WTC11 (cell line): Measurements from ENCODE around the gene TRMT10C. TPM values are rescaled to one million over a fixed set of nuclear protein-coding genes. Genes with fewer than 3 reads are reported as not detected.

Experiments
- ARID4B ChIP-seq: sonication (generic); formaldehyde crosslinking; IDR thresholded peaks from 2 replicates; pipeline ENCODE4 v1.8.0; 2023; ENCODE audit warnings: missing genetic modification reagents, mild to moderate bottlenecking, borderline replicate concordance
- CBFB ChIP-seq: sonication (generic); formaldehyde crosslinking; IDR thresholded peaks from 2 replicates; pipeline ENCODE4 v1.8.1; 2022; ENCODE audit warnings: mild to moderate bottlenecking, low read depth, missing genetic modification reagents
- CREB1 ChIP-seq: sonication (generic); formaldehyde crosslinking; IDR thresholded peaks from 2 replicates; pipeline ENCODE4 v1.8.0; 2023; ENCODE audit warnings: mild to moderate bottlenecking, missing genetic modification reagents
- CREM ChIP-seq: sonication (generic); formaldehyde crosslinking; IDR thresholded peaks from 2 replicates; pipeline ENCODE4 v1.8.1; 2022; ENCODE audit warnings: mild to moderate bottlenecking, missing genetic modification reagents, moderate library complexity
- CTCF ChIP-seq: fragments of 200-600 bp; IDR thresholded peaks from 2 replicates; pipeline ENCODE4 v1.8.0; 2022; ENCODE audit warnings: antibody characterized with exemption
- ETV6 ChIP-seq: sonication (generic); formaldehyde crosslinking; IDR thresholded peaks from 2 replicates; pipeline ENCODE4 v1.8.1; 2022; ENCODE audit warnings: mild to moderate bottlenecking, missing genetic modification reagents
- FOXP1 ChIP-seq: sonication (generic); formaldehyde crosslinking; IDR thresholded peaks from 2 replicates; pipeline ENCODE4 v1.8.0; 2022; ENCODE audit warnings: missing genetic modification reagents, mild to moderate bottlenecking, moderate library complexity, borderline replicate concordance
- GABPB1 ChIP-seq: sonication (generic); formaldehyde crosslinking; IDR thresholded peaks from 2 replicates; pipeline ENCODE4 v1.8.1; 2023; ENCODE audit warnings: mild to moderate bottlenecking, missing genetic modification reagents
- SP1 ChIP-seq: sonication (generic); formaldehyde crosslinking; conservative IDR thresholded peaks from 2 replicates; pipeline ENCODE4 v1.8.1; 2022; ENCODE audit warnings: missing genetic modification reagents
- ZBTB21 ChIP-seq: sonication (generic); formaldehyde crosslinking; IDR thresholded peaks from 2 replicates; pipeline ENCODE4 v1.8.1; 2023; ENCODE audit warnings: mild to moderate bottlenecking, missing genetic modification reagents, borderline replicate concordance
- ZBTB43 ChIP-seq: sonication (generic); formaldehyde crosslinking; IDR thresholded peaks from 2 replicates; pipeline ENCODE4 v1.8.1; 2023; ENCODE audit warnings: mild to moderate bottlenecking, missing genetic modification reagents
- total RNA-seq: library from RNA; stranded (reverse); gene quantifications from 3 replicates; pipeline ENCODE4 v1.2.3, GENCODE V29; 2021
- TF ChIP-seq, protein P1 (sequence below): sonication (generic); formaldehyde crosslinking; IDR thresholded peaks from 2 replicates; pipeline ENCODE4 v1.8.0; 2022; ENCODE audit warnings: mild to moderate bottlenecking, missing genetic modification reagents
- TF ChIP-seq, protein P2 (sequence below): sonication (generic); formaldehyde crosslinking; IDR thresholded peaks from 2 replicates; pipeline ENCODE4 v1.8.0; 2022; ENCODE audit warnings: missing genetic modification reagents
- TF ChIP-seq, protein P3 (sequence below): sonication (generic); formaldehyde crosslinking; IDR thresholded peaks from 2 replicates; pipeline ENCODE4 v1.8.1; 2022; ENCODE audit warnings: mild to moderate bottlenecking, moderate library complexity, missing genetic modification reagents
- TF ChIP-seq, protein P4 (sequence below): sonication (generic); formaldehyde crosslinking; IDR thresholded peaks from 2 replicates; pipeline ENCODE4 v1.8.1; 2023; ENCODE audit warnings: mild to moderate bottlenecking, missing genetic modification reagents, moderate library complexity

The TRMT10C gene
- total RNA-seq, 1 experiment from 2014 or later: 41.7 TPM

DNA sequence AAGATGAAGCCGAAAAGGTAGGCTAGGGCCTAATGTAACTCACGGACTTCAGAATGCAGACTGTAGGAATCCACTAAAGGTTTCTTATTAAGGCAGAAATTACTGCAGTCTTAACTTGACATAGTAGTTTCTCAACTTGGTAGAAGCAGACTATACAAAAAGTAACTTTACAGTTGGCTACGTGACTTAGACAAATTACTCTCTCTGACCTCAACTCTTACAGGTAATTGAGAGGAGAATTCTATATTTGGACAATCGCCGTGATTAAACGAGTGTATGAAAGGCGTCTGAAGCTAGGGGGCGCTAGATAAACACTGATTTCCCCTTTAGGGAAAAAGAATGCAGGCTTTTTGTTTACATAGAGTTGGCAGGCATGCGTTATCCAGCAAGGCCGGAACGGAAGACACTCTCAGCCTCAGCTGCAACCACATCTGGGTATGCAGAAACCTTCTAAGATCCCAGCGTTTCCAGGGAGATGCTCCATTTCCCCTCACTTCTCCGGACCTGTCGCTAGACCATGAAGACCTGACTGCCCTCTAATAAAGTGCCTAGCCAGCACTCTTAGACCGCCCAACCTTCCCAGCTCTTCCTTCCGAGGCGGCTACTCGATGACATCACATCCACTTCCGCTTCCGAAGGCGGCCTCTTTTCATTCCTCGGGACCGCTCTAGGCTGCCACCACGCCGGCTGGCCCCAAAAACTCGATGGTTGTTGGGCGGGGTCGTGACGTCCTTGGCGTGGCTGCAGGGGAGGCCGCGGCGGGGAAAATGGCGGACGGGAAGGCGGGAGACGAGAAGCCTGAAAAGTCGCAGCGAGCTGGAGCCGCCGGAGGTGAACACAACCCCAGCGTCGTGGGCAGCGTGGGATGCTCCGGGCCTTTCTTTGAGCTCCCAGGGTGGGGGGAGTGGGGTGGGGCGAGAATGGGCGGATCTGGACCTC is 12.1 kb downstream of the TRMT10C start, which contains the start of gene PCNP (continued):
- 0 out of 2 replicates have a peak, but pooled peaks have one; percentile 48 for TF ChIP-seq ARID4B (CRISPR knock-in tag)
- TF ChIP-seq, protein P1, sequence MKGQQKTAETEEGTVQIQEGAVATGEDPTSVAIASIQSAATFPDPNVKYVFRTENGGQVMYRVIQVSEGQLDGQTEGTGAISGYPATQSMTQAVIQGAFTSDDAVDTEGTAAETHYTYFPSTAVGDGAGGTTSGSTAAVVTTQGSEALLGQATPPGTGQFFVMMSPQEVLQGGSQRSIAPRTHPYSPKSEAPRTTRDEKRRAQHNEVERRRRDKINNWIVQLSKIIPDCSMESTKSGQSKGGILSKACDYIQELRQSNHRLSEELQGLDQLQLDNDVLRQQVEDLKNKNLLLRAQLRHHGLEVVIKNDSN (CRISPR knock-in tag): peak; percentile 45; the same call in 1 of the 2 replicates
- TF ChIP-seq CREB1: 0 out of 2 replicates have a peak, but pooled peaks have one; percentile 47
- TF ChIP-seq FOXP1 (CRISPR knock-in tag): peak; percentile 81; the same call in 1 of the 2 replicates
- peak; percentile 95 for TF ChIP-seq CREM (CRISPR knock-in tag)
- TF ChIP-seq ZBTB21 (CRISPR knock-in tag): peak; percentile 68; the same call in 1 of the 2 replicates
- TF ChIP-seq, protein P2, sequence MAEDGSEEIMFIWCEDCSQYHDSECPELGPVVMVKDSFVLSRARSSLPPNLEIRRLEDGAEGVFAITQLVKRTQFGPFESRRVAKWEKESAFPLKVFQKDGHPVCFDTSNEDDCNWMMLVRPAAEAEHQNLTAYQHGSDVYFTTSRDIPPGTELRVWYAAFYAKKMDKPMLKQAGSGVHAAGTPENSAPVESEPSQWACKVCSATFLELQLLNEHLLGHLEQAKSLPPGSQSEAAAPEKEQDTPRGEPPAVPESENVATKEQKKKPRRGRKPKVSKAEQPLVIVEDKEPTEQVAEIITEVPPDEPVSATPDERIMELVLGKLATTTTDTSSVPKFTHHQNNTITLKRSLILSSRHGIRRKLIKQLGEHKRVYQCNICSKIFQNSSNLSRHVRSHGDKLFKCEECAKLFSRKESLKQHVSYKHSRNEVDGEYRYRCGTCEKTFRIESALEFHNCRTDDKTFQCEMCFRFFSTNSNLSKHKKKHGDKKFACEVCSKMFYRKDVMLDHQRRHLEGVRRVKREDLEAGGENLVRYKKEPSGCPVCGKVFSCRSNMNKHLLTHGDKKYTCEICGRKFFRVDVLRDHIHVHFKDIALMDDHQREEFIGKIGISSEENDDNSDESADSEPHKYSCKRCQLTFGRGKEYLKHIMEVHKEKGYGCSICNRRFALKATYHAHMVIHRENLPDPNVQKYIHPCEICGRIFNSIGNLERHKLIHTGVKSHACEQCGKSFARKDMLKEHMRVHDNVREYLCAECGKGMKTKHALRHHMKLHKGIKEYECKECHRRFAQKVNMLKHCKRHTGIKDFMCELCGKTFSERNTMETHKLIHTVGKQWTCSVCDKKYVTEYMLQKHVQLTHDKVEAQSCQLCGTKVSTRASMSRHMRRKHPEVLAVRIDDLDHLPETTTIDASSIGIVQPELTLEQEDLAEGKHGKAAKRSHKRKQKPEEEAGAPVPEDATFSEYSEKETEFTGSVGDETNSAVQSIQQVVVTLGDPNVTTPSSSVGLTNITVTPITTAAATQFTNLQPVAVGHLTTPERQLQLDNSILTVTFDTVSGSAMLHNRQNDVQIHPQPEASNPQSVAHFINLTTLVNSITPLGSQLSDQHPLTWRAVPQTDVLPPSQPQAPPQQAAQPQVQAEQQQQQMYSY (CRISPR knock-in tag): no peak; the same call in 1 of the 2 replicates
- TF ChIP-seq SP1: peak; percentile 93
- TF ChIP-seq, protein P3, sequence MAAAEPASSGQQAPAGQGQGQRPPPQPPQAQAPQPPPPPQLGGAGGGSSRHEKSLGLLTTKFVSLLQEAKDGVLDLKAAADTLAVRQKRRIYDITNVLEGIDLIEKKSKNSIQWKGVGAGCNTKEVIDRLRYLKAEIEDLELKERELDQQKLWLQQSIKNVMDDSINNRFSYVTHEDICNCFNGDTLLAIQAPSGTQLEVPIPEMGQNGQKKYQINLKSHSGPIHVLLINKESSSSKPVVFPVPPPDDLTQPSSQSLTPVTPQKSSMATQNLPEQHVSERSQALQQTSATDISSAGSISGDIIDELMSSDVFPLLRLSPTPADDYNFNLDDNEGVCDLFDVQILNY (CRISPR knock-in tag): peak; percentile 83; the same call in 1 of the 2 replicates
- TF ChIP-seq ZBTB43 (CRISPR knock-in tag): peak; percentile 33; the same call in 1 of the 2 replicates
- TF ChIP-seq CTCF: peak; percentile 87
- TF ChIP-seq, protein P4, sequence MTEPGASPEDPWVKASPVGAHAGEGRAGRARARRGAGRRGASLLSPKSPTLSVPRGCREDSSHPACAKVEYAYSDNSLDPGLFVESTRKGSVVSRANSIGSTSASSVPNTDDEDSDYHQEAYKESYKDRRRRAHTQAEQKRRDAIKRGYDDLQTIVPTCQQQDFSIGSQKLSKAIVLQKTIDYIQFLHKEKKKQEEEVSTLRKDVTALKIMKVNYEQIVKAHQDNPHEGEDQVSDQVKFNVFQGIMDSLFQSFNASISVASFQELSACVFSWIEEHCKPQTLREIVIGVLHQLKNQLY (CRISPR knock-in tag): no peak
- TF ChIP-seq GABPB1 (CRISPR knock-in tag): peak; percentile 78
- no peak; the same call in 1 of the 2 replicates for TF ChIP-seq ETV6 (CRISPR knock-in tag)
- TF ChIP-seq CBFB (CRISPR knock-in tag): peak; percentile 80; the same call in 1 of the 2 replicates
- TF ChIP-seq, all 79 proteins: peak for 22
